Erythroblast (primary cell): Measurements from ENCODE around the gene C1QL2.

Experiments
- GATA1 ChIP-seq: IDR thresholded peaks from 2 replicates; pipeline ENCODE4 v1.6.1; 2011; ENCODE audit warnings: low read depth, mild to moderate bottlenecking, control low read depth, low read length, moderate library complexity
- POLR2A ChIP-seq: IDR thresholded peaks from 2 replicates; pipeline ENCODE4 v1.6.1; 2011; ENCODE audit warnings: mild to moderate bottlenecking, low read length

- no peak for TF ChIP-seq POLR2A
- TF ChIP-seq GATA1: no peak
Measured at GRCh38 chr2:119195887-119196286, 37.3 kb upstream of the C1QL2 start.
